PC-9 (cell line): ENCODE results near the gene VPS72. TPM values are rescaled to one million over a fixed set of nuclear protein-coding genes. Genes with fewer than 3 reads are reported as not detected.
A peak's percentile ranks its signal among the peaks of the same experiment; 100 is the strongest.
"Not testable (repeated sequence)": the region's sequence is repeated elsewhere in the genome, so short reads cannot be mapped to it uniquely, and the experiment has no call there.

Experiments used
- BruUV-seq: library from RNA; stranded (reverse); fragments of 400-500 nt; replicated peaks from 2 replicates; lab custom pipeline; 2021; lab: Mats Ljungman, UMichigan
- CTCF ChIA-PET: fragments of 300-600 bp; sonication (Branson Sonifier 250); formaldehyde crosslinking; loops from one replicate; lab custom pipeline; 2022; ENCODE audit warnings: antibody characterized with exemption; lab: Charles Lee
- POLR2A ChIA-PET: fragments of 300-600 bp; sonication (Branson Sonifier 250); formaldehyde crosslinking; loops from one replicate; lab custom pipeline; 2022; ENCODE audit warnings: antibody characterized with exemption; ENCODE audit not compliant: unreplicated experiment; lab: Charles Lee
- DNase-seq, 2 experiments: peaks; one replicate each; pipeline versions ENCODE4 v3.0.0 to v3.0.0-alpha.2; 2015 to 2022; ENCODE audit warnings: mixed read lengths in 1 of 2
- H2AFZ ChIP-seq: fragments of 200-600 bp; sonication (generic); 2 replicates; pipeline ENCODE4 v1.8.1; 2017; ENCODE audit warnings: antibody characterized with exemption
- H3F3A ChIP-seq: fragments of 200-600 bp; sonication (generic); 2 replicates; pipeline ENCODE4 v1.8.1; 2017; ENCODE audit warnings: antibody characterized with exemption, mild to moderate bottlenecking, low read depth; ENCODE audit not compliant: insufficient read depth
- H3K27ac ChIP-seq: fragments of 200-600 bp; sonication (generic); 2 replicates; pipeline ENCODE4 v1.6.1; 2016; ENCODE audit warnings: mixed run types
- H3K27me3 ChIP-seq: fragments of 200-600 bp; sonication (generic); 2 replicates; pipeline ENCODE4 v1.6.1; 2016; ENCODE audit warnings: low read depth, mixed run types; ENCODE audit not compliant: insufficient read depth
- H3K36me3 ChIP-seq: fragments of 200-600 bp; sonication (generic); 2 replicates; pipeline ENCODE4 v1.6.1; 2016; ENCODE audit warnings: low read depth, mixed run types
- H3K4me1 ChIP-seq: fragments of 200-600 bp; sonication (generic); replicated peaks from 2 replicates; pipeline ENCODE4 v1.6.1; 2016; ENCODE audit warnings: mixed run types; ENCODE audit not compliant: insufficient read depth
- H3K4me2 ChIP-seq: fragments of 200-600 bp; sonication (generic); 2 replicates; pipeline ENCODE4 v1.6.1; 2017; ENCODE audit warnings: mixed run types
- H3K4me3 ChIP-seq: fragments of 200-600 bp; sonication (generic); 2 replicates; pipeline ENCODE4 v1.6.1; 2016; ENCODE audit warnings: mixed run types
- H3K79me2 ChIP-seq: fragments of 200-600 bp; sonication (generic); 2 replicates; pipeline ENCODE4 v1.6.1; 2017; ENCODE audit warnings: low read depth, mixed run types
- H3K9me2 ChIP-seq: fragments of 200-600 bp; sonication (generic); 2 replicates; pipeline ENCODE4 v1.8.1; 2017; ENCODE audit warnings: mild to moderate bottlenecking; ENCODE audit not compliant: insufficient read depth
- H3K9me3 ChIP-seq: fragments of 200-600 bp; sonication (generic); 2 replicates; pipeline ENCODE4 v1.8.1; 2016; ENCODE audit warnings: low read depth; ENCODE audit not compliant: insufficient read depth
- H4K20me1 ChIP-seq: fragments of 200-600 bp; sonication (generic); 2 replicates; pipeline ENCODE4 v1.8.1; 2017; ENCODE audit not compliant: insufficient read depth
- EZH2 ChIP-seq: fragments of 200-600 bp; sonication (generic); IDR thresholded peaks from 2 replicates; pipeline ENCODE4 v1.8.0; 2017; ENCODE audit warnings: antibody characterized with exemption, low read depth
- intact Hi-C: fragments of 100-400 bp; cut with micrococcal nuclease; formaldehyde crosslinking; loops from one replicate; pipeline ENCODE4 v1.10.0; 2022; ENCODE audit not compliant: unreplicated experiment
- total RNA-seq: library from RNA; stranded (reverse); gene quantifications from 2 replicates; pipeline ENCODE4 v1.2.3, GENCODE V29; 2021
- TF ChIP-seq, protein P1 (sequence below): fragments of 200-600 bp; sonication (generic); conservative IDR thresholded peaks from 2 replicates; pipeline ENCODE4 v1.6.1; 2017; ENCODE audit warnings: mixed run types, antibody characterized with exemption, mild to moderate bottlenecking, moderate library complexity

Gene VPS72
- total RNA-seq, 1 experiment from 2014 or later: 63.9 TPM

DNA sequence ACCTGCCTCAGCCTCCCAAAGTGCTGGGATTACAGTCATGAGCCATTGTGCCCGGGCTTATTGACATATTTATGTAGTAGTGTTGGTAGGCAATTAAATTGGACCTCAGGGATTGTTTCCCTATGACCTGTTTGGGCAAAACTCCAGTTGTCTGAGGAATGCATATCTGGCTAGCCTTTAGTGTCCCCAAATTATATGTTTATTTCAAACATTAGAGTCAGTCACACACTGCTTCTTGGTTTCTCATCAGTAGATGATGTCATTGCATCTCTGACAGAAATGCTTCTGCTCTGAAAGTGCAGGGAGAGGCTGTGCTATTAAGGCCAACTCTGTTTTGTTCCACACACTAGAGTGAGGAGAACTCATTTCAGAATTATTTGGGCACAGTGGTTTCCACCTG is 20.8 kb upstream of the VPS72 start:
- ChIA-PET CTCF (no interaction called here), POLR2A (no interaction called here)
- H3K79me2 ChIP-seq: peaks cover 99% of the 10 kb centered on the region
- H3K9me2 ChIP-seq: no peaks in the 10 kb centered on the region
- TF ChIP-seq, protein P1, sequence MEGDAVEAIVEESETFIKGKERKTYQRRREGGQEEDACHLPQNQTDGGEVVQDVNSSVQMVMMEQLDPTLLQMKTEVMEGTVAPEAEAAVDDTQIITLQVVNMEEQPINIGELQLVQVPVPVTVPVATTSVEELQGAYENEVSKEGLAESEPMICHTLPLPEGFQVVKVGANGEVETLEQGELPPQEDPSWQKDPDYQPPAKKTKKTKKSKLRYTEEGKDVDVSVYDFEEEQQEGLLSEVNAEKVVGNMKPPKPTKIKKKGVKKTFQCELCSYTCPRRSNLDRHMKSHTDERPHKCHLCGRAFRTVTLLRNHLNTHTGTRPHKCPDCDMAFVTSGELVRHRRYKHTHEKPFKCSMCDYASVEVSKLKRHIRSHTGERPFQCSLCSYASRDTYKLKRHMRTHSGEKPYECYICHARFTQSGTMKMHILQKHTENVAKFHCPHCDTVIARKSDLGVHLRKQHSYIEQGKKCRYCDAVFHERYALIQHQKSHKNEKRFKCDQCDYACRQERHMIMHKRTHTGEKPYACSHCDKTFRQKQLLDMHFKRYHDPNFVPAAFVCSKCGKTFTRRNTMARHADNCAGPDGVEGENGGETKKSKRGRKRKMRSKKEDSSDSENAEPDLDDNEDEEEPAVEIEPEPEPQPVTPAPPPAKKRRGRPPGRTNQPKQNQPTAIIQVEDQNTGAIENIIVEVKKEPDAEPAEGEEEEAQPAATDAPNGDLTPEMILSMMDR: no peak
- no peak for TF ChIP-seq EZH2
- H4K20me1 ChIP-seq: peaks cover 54% of the 10 kb centered on the region
- H3K9me3 ChIP-seq: no peaks in the 10 kb centered on the region
- peaks cover 17% of the 10 kb centered on the region; the same call in 1 of the 2 replicates for H3K36me3 ChIP-seq
- H2AFZ ChIP-seq: no peak overlapping the region
- H3K27ac ChIP-seq: no peak overlapping the region
- H3K4me2 ChIP-seq: no peak overlapping the region
- H3K27me3 ChIP-seq: no peaks in the 10 kb centered on the region
- peaks cover 3% of the 10 kb centered on the region; the same call in 1 of the 2 replicates for H3F3A ChIP-seq
- no peak overlapping the region for H3K4me3 ChIP-seq
- intact Hi-C loops: no loop called here
- H3K4me1 ChIP-seq: no peaks in the 10 kb centered on the region
- DNase-seq: no peak
- BruUV-seq: no TSS peak

DNA sequence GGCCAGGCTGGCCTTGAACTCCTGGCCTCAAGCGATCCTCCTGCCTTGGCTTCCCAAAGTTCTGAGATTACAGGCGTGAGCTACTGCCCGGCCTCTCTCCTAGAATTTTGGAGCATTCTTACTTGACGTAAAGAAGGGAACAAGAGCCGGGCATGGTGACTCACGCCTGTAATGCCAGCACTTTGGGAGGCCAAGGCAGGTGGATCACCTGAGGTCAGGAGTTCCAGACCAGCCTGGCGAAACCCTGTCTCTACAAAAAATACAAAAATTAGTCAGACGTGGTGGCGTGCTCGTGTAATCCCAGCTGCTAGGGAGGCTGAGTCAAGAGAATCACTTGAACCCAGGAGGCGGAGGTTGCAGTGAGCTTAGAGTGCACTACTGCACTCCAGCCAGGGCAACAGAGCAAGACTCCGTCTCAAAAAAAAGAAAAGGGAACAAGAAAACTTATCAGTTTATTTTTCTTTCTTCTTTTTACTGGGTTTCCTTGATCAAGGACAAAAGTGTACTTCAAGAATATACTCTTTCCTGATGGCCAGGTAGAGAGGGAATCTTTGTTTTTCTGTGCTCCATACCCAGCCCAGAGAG is 15.5 kb upstream of the VPS72 start:
- POLR2A ChIA-PET: not testable (repeated sequence)

GRCh38 chr1:151199873-151200581 is 10.0 kb upstream of the VPS72 start:
- POLR2A ChIA-PET: interaction anchor here (1.0 kb wide), 1 partner anchor 54 kb away, joined by 3 read pairs; the partner anchor contains the start of gene PSMD4
- peak in 1 of 2 experiments; percentile 81 for DNase-seq

More for the DNA sequence above, 15.5 kb upstream of the VPS72 start:
- Histone ChIP-seq H4K20me1 (peaks cover 63% of the 10 kb centered on the region), H3K4me1 (peaks cover 16% of the 10 kb centered on the region), H3K79me2 (peaks cover 100% of the 10 kb centered on the region), H3K36me3 (peaks cover 25% of the 10 kb centered on the region), H3F3A (peaks cover 12% of the 10 kb centered on the region; the same call in 1 of the 2 replicates)
- BruUV-seq, DNase-seq, H3K27me3 ChIP-seq, intact Hi-C loops, H3K9me3 ChIP-seq, H3K4me3 ChIP-seq, CTCF ChIA-PET, H3K9me2 ChIP-seq, H3K27ac ChIP-seq, H3K4me2 ChIP-seq, H2AFZ ChIP-seq: not testable (repeated sequence)

More at GRCh38 chr1:151199873-151200581, 10.0 kb upstream of the VPS72 start:
- Histone ChIP-seq H4K20me1 (peaks cover 55% of the 10 kb centered on the region), H3K27me3 (no peaks in the 10 kb centered on the region), H3F3A (peaks cover 38% of the 10 kb centered on the region), H3K9me2 (no peaks in the 10 kb centered on the region), H3K27ac (peak overlapping the region; percentile 93), H3K4me2 (peak overlapping the region; percentile 97), H3K4me3 (peak overlapping the region; percentile 85), H3K4me1 (peaks cover 28% of the 10 kb centered on the region), H3K79me2 (peaks cover 66% of the 10 kb centered on the region), H2AFZ (no peak overlapping the region), H3K36me3 (peaks cover 15% of the 10 kb centered on the region), H3K9me3 (no peaks in the 10 kb centered on the region)
- no TSS peak for BruUV-seq
- TF ChIP-seq EZH2: no peak
- TF ChIP-seq, protein P1: no peak
- intact Hi-C loops: loop anchor here (5.0 to 10.0 kb wide), 4 partner anchors 142 to 835 kb away; partner anchors contain the start of genes CGN, S100A11 and TUFT1
- CTCF ChIA-PET: interaction anchor here (0.6 to 0.7 kb wide), 3 partner anchors 52 to 141 kb away, joined by 4 to 10 read pairs (median 10); no protein-coding TSS in a partner anchor
